Measurements from ENCODE around the gene IAPP.
"Not testable (repeated sequence)": the region's sequence is repeated elsewhere in the genome, so short reads cannot be mapped to it uniquely, and the experiment has no call there.

Gene IAPP

DNA sequence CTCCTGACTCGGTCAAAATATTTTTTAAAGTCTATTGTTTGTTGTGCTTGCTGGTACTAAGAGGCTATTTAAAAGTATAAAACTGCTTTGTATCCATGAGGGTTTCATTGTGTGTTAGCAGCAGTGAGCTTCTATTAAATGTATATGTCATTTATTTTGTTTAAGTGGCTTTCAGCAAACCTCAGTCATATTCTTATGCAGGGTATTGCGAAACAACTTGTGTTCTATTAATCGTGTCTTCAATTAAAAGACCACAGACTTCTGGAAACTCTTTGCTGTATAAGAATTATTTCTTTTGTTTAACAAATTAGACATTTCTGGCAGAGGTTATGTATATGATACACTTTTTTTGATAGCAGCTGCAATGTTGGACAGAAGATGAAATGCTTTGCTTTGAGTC, 6.5 kb downstream of the IAPP start:
- DNase-seq (ENCODE audit: low read depth, low spot score), result no peak

DNA sequence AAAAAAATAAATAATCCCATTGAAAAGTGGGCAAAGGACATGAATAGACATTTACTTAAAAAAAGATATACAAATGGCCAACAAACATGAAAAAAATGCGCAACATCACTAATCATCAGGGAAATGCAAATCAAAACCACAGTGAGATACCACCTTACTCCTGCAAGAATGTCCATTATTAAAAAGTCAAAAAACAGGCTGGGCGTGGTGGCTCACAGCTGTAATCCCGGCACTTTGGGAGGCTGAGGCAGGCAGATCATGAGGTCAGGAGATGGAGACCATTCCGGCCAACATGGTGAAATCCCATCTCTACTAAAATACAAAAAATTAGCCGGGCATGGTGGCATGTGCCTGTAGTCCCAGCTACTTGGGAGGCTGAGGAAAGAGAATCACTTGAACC, 8.6 kb downstream of the IAPP start:
- not testable (repeated sequence) for DNase-seq (ENCODE audit: low read depth, low spot score)

DNA sequence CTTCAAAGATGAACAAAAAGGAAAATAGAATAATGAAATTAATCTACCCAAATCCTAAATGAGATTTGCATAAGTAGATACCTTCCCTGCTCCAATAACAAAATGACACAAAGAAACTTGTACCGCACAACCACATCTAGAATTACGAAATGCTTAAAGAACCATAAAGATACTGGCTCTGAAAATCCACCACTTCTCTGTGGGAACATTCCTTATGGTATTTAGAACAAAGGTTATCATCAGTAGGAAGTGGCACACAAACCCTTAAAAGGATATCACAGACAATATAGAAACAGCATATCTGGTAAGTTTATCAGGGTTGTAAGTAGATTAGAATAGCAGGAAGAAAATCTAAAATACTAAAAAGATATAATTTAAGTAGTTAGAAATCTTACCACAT, 11.6 kb downstream of the IAPP start:
- no peak for DNase-seq (ENCODE audit: low read depth, low spot score)

DNA sequence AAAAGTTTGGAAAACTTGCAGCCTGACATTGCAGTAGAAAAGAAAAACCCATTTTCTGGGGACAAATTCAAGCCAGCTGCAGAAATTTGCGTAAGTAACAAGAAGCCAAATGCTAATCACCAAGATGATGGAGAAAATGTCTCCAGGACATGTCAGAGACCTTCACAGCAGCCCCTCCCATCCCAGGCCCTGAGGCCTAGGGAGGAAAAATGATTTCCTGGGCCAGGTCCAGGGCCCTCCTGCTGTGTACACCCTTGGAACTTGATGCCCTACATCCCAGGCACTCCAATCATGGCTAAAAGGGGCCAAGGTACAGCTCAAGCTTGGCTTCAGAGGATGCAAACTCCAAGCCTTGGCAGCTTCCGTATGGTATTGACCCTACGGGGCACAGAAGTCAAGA, 14.5 kb downstream of the IAPP start:
- no peak for DNase-seq (ENCODE audit: low read depth, low spot score)

DNA sequence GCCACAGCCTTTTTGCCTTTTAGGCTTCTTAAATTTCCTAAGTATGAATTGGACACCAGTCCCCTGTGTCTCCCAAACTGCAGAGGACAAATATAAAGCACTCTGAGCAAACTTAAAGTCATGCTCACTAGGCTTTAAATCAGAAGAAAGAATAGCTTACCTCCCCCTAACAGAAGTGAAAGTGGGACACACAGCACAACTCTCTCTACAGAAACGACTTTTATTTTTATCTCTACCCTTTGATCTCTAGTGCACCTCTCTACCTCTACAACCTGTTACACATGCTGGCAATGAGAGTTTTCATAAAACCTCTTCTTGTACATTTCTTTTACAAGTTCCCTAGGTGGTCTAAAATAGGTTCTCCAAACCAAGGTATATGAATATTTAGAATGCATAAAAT, 19.7 kb downstream of the IAPP start:
- DNase-seq (ENCODE audit: low read depth, low spot score), result no peak

DNA sequence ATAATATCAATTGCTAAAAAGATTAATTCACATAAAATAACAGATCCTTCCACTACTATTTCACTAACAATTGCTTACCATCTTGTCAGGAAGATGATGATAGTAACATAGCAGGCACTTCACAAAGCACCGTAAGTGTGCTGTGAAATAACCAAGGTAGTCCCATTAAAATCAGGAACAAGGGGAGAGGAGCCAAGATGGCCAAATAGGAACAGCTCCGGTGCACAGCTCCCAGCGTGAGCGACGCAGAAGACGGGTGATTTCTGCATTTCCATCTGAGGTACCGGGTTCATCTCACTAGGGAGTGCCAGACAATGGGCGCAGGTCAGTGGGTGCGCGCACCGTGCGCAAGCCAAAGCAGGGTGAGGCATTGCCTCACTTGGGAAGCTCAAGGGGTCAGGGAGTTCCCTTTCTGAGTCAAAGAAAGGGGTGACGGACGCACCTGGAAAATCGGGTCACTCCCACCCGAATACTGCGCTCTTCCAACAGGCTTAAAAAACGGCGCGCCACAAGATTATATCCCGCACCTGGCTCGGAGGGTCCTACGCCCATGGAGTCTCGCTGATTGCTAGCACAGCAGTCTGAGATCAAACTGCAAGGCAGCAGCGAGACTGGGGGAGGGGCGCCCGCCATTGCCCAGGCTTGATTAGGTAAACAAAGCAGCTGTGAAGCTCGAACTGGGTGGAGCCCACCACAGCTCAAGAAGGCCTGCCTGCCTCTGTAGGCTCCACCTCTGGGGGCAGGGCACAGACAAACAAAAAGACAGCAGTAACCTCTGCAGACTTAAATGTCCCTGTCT, 22.3 kb downstream of the IAPP start:
- peak; percentile 53 for DNase-seq (ENCODE audit: low read depth, low spot score)

DNA sequence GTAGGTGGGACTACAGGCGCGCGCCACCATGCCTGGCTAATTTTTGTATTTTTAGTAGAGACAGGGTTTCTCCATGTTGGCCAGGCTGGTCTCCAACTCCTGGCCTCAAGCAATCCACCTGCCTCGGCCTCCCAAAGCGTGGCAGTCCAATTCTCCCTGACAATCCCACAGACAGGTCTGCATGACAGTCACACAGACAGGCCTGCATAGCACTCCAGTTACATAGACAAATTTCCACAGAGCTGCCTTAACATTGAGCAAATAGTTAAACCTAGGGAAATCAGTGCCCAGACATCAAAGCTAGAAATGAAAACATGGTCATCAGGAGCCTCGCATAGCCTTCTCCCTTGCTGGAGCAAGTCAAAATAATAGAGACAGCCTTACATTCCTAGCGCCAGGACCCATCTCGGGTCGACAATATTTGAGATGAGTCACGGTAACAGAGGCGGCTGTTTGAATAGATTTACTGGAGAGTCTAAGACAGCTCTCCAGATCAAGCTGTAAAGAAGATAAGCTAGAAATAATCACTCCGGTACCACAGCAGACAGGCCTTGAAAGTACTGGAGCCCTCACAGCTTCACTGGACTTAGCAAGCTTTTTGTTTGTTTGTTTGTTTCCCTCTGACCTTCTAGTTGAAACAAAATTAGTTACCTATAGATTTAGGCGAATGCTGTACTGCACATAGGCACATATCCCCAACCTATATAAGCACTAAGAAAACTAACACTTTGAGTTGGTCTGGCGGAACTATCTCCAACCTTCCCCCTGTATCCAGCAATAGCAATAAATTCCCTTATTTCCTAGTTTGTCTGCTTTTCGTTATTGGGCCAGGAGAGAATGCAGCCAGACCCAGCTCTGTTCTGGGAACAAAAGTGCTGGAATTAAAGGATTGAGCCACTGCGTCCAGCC, 40.9 kb downstream of the IAPP start:
- peak; percentile 55 for DNase-seq (ENCODE audit: low read depth, low spot score)

DNA sequence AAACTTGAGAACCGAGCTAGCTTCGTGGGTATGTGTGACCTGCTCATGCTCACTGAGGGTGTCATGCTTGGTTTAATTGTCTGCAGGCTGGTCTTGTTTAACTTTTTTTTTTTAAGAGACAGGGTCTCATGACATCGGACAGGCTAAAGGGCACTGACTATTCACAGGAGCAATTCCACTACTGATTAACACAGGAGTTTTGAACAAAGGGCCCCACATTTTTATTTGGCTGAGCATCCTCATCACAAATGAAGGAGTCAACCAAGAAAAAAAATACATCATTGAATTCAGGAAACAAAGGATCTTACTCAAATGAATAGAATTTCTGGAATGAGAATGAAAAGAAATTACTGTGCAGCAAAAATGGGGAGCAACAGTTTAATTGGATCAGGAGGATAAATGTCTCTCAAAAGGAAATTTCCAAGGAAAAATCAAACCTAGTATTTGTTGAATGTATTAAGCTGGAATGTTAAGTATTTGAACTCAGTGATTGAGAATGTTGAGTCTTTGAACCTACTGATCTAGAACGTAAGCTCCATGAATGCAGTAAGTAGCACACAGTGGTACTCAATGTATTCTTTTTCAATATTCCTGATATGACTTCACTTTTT, 43.9 kb downstream of the IAPP start:
- no peak for DNase-seq (ENCODE audit: low read depth, low spot score)

DNA sequence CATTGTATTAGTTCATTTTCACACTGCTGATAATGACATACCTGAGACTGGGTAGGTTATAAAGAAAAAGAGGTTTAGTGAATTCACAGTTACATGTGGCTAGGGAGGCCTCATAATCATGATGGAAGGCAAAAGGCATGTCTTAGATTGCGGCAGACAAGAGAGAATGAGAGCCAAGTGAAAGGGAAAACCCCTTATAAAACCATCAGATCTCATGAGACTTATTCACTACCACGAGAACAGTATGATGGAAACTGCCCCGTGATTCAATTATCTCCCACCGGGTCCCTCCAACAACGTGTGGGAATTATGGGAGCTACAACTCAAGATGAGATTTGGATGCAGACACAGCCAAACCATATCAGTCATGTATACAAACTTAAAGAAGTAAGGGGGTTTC, 45.7 kb downstream of the IAPP start:
- not testable (repeated sequence) for DNase-seq (ENCODE audit: low read depth, low spot score)

DNA sequence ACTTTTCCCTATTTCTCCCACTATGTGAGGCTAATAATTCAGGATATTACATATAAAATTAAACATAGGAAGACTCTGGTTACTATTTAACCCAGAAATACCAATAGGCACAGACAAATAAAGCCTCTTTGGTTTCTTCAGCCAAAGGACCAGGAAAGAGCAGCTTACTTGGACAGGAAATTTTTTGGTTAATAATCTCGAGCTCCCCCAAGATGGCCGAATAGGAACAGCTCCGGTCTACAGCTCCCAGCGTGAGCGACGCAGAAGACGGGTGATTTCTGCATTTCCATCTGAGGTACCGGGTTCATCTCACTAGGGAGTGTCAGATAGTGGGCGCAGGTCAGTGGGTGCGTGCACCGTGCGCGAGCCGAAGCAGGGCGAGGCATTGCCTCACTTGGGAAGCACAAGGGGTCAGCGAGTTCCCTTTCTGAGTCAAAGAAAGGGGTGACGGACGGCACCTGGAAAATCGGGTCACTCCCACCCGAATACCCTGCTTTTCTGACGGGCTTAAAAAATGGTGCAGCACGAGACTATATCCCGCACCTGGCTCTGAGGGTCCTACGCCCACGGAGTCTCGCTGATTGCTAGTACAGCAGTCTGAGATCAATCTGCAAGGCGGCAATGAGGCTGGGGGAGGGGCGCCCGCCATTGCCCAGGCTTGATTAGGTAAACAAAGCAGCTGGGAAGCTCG, 46.5 kb downstream of the IAPP start:
- DNase-seq (ENCODE audit: low read depth, low spot score), result peak; percentile 64

DNA sequence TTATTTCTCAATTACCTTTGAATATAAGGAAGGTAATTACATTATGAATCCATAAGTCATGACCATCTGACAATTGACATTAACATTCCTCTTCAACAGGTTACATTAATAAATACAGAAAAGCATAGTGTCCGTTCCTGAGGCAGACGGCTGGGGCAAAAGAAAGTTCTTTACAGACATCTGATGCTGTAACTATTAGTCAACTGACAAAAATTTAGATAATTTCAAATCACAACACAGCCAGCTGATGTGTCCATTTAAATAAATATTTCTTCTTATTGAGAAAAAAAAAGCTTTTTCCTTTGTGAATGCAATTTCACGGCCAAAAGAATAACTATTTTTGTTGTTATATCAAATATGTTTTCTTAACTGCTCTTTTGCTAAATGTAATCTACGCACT, 55.5 kb downstream of the IAPP start:
- no peak for DNase-seq (ENCODE audit: low read depth, low spot score)
